Measurements from ENCODE around the gene FMNL2.

- no peak for TF ChIP-seq CTCF (IDR thresholded peaks at IDR 0.05; ENCODE audit: low read depth, low read length, missing input control)
- no peak for TF ChIP-seq MAX (IDR thresholded peaks at IDR 0.05)
- no peak for TF ChIP-seq REST (IDR thresholded peaks at IDR 0.05)
- no peak for TF ChIP-seq EGR1 (IDR thresholded peaks at IDR 0.05; ENCODE audit: low read depth in 2 of 2)
- no peak for TF ChIP-seq YY1 (IDR thresholded peaks at IDR 0.05)
- TF ChIP-seq TAF1 (conservative IDR thresholded peaks at IDR 0.05) = no peak
- TF ChIP-seq HNF4G (IDR thresholded peaks at IDR 0.05) = no peak
- no peak for TF ChIP-seq GABPA (IDR thresholded peaks at IDR 0.05 in 1 of 2, conservative IDR thresholded peaks at IDR 0.05 in 1 of 2)
- no peak for TF ChIP-seq ATF3 (IDR thresholded peaks at IDR 0.05)
- TF ChIP-seq SP1 (IDR thresholded peaks at IDR 0.05) = no peak
- TF ChIP-seq RAD21 (IDR thresholded peaks at IDR 0.05) = peak; percentile 21 to 38
Observed at GRCh38 chr2:152405206-152406118, 70.5 kb downstream of the FMNL2 start.
